Hepatocyte (in vitro differentiated cells): ENCODE data around the gene ZKSCAN1.

ENCODE experiments used
- CTCF ChIP-seq: fragments of 200-600 bp; sonication (generic); IDR thresholded peaks from 2 replicates; pipeline ENCODE4 v1.5.1; 2016; ENCODE audit warnings: antibody characterized with exemption, mild to moderate bottlenecking; ENCODE audit not compliant: poor library complexity
- EZH2 ChIP-seq: fragments of 200-600 bp; sonication (generic); IDR thresholded peaks from 2 replicates; pipeline ENCODE4 v1.6.1; 2016; ENCODE audit warnings: antibody characterized with exemption, mild to moderate bottlenecking, borderline replicate concordance
- EZH2phosphoT487 ChIP-seq: fragments of 200-600 bp; sonication (generic); IDR thresholded peaks from one replicate; pipeline ENCODE4 v1.6.1; 2018; ENCODE audit warnings: antibody characterized with exemption, mild to moderate bottlenecking, low read depth, moderate library complexity; ENCODE audit not compliant: unreplicated experiment, severe bottlenecking

GRCh38 chr7:99994819-99995218, 20.6 kb upstream of the ZKSCAN1 start:
- TF ChIP-seq CTCF, result no peak
- no peak for TF ChIP-seq EZH2phosphoT487
- no peak for TF ChIP-seq EZH2
